Vagina (tissue), 2 donors: ENCODE results near the gene SCYL1. TPM values are rescaled to one million over a fixed set of nuclear protein-coding genes. Genes with fewer than 3 reads are reported as not detected.

Experiments
- DNase-seq, 2 donors: peaks; one replicate each; pipeline ENCODE4 v3.0.0-alpha.2; 2017; ENCODE audit errors: extremely low spot score in 2 of 2
- H3K27ac ChIP-seq: fragments of 200-600 bp; sonication (generic); one replicate; pipeline ENCODE4 v1.5.1; 2019
- H3K27me3 ChIP-seq: fragments of 200-600 bp; sonication (generic); one replicate; pipeline ENCODE4 v1.5.1; 2019
- H3K36me3 ChIP-seq, 2 donors: fragments of 200-600 bp; sonication (generic); one replicate each; pipeline ENCODE4 v1.5.1; 2017 to 2019
- H3K4me1 ChIP-seq: fragments of 200-600 bp; sonication (generic); one replicate; pipeline ENCODE4 v1.5.1; 2019
- H3K4me3 ChIP-seq, 2 donors: fragments of 200-600 bp; sonication (generic); 1 replicate in 1 of 2; 2 replicates in 1 of 2; pipeline ENCODE4 v1.5.1; 2016 to 2019
- H3K9me3 ChIP-seq: fragments of 200-600 bp; sonication (generic); one replicate; pipeline ENCODE4 v1.5.1; 2019
- CTCF ChIP-seq, 3 experiments: fragments of 450-650 bp in 2 of 3; fragments of 200-600 bp in 1 of 3; sonication (generic) in 1 of 3; IDR thresholded peaks; one replicate each; pipeline ENCODE4 v1.5.1; 2017 to 2019; ENCODE audit warnings: antibody characterized with exemption in 3 of 3, mild to moderate bottlenecking in 2 of 3, moderate library complexity in 2 of 3
- POLR2A ChIP-seq, 2 donors: fragments of 450-650 bp; IDR thresholded peaks; one replicate each; pipeline ENCODE4 v1.6.1; 2017; ENCODE audit warnings: antibody characterized with exemption in 2 of 2, mild to moderate bottlenecking in 2 of 2, moderate library complexity in 2 of 2
- POLR2AphosphoS5 ChIP-seq, 2 donors: sonication (generic); formaldehyde crosslinking; IDR thresholded peaks; one replicate each; pipeline ENCODE4 v1.9.0; 2017; ENCODE audit warnings: antibody characterized with exemption in 2 of 2, mild to moderate bottlenecking in 2 of 2, low read depth in 1 of 2; ENCODE audit not compliant: insufficient read depth in 1 of 2
- intact Hi-C: fragments of 100-400 bp; cut with DNase I; formaldehyde crosslinking; loops from one replicate; pipeline ENCODE4 v1.15.1; 2023
- total RNA-seq: library from RNA; depleted of rRNA; stranded (reverse); fragments of >200 nt; gene quantifications from one replicate; pipeline ENCODE4 v1.2.3, GENCODE V29; 2016

SCYL1 gene
- total RNA-seq, 1 donor from 2014 or later: 77.3 TPM

DNA sequence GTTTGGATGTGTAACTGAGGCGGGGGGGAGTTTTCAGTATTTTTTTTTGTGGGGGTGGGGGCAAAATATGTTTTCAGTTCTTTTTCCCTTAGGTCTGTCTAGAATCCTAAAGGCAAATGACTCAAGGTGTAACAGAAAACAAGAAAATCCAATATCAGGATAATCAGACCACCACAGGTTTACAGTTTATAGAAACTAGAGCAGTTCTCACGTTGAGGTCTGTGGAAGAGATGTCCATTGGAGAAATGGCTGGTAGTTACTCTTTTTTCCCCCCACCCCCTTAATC is 23.8 kb upstream of the SCYL1 start:
- H3K4me1 ChIP-seq: peaks cover 29% of the 10 kb centered on the region
- intact Hi-C loops: no loop called here
- no peaks in the 10 kb centered on the region for H3K27me3 ChIP-seq
- TF ChIP-seq POLR2AphosphoS5 (IDR thresholded peaks at IDR 0.05; ENCODE audit: insufficient read depth in 1 of 2, low read depth in 1 of 2): no peak
- TF ChIP-seq POLR2A (IDR thresholded peaks at IDR 0.05): no peak
- TF ChIP-seq CTCF (IDR thresholded peaks at IDR 0.05): peak in 1 of 3 experiments; percentile 10
- no peaks in the 10 kb centered on the region for H3K9me3 ChIP-seq
- H3K4me3 ChIP-seq: peak overlapping the region; percentile 77 to 83
- no peak for DNase-seq
- H3K36me3 ChIP-seq: peaks cover 19 to 52% of the 10 kb centered on the region in 2 donors
- peak overlapping the region; percentile 100 for H3K27ac ChIP-seq

DNA sequence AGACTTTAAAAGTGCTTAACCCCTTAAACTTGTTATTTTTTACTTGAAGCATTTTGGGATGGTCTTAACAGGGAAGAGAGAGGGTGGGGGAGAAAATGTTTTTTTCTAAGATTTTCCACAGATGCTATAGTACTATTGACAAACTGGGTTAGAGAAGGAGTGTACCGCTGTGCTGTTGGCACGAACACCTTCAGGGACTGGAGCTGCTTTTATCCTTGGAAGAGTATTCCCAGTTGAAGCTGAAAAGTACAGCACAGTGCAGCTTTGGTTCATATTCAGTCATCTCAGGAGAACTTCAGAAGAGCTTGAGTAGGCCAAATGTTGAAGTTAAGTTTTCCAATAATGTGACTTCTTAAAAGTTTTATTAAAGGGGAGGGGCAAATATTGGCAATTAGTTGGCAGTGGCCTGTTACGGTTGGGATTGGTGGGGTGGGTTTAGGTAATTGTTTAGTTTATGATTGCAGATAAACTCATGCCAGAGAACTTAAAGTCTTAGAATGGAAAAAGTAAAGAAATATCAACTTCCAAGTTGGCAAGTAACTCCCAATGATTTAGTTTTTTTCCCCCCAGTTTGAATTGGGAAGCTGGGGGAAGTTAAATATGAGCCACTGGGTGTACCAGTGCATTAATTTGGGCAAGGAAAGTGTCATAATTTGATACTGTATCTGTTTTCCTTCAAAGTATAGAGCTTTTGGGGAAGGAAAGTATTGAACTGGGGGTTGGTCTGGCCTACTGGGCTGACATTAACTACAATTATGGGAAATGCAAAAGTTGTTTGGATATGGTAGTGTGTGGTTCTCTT is 23.2 kb upstream of the SCYL1 start:
- peak overlapping the region; percentile 77 to 83 for H3K4me3 ChIP-seq
- DNase-seq: no peak
- H3K27ac ChIP-seq: peak overlapping the region; percentile 100
- H3K36me3 ChIP-seq: peaks cover 19 to 57% of the 10 kb centered on the region in 2 donors
- intact Hi-C loops: no loop called here
- no peaks in the 10 kb centered on the region for H3K27me3 ChIP-seq
- H3K9me3 ChIP-seq: no peaks in the 10 kb centered on the region
- H3K4me1 ChIP-seq: peaks cover 29% of the 10 kb centered on the region
- no peak for TF ChIP-seq POLR2A (IDR thresholded peaks at IDR 0.05)
- peak in 1 of 2 donors; percentile 62 for TF ChIP-seq POLR2AphosphoS5 (IDR thresholded peaks at IDR 0.05; ENCODE audit: insufficient read depth in 1 of 2, low read depth in 1 of 2)
- TF ChIP-seq CTCF (IDR thresholded peaks at IDR 0.05): no peak

DNA sequence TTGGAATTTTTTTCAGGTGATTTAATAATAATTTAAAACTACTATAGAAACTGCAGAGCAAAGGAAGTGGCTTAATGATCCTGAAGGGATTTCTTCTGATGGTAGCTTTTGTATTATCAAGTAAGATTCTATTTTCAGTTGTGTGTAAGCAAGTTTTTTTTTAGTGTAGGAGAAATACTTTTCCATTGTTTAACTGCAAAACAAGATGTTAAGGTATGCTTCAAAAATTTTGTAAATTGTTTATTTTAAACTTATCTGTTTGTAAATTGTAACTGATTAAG is 22.7 kb upstream of the SCYL1 start:
- Histone ChIP-seq H3K27ac (peak overlapping the region; percentile 100), H3K9me3 (no peaks in the 10 kb centered on the region), H3K36me3 (peaks cover 19 to 59% of the 10 kb centered on the region in 2 donors), H3K27me3 (no peaks in the 10 kb centered on the region), H3K4me3 (peak overlapping the region; percentile 77 to 83), H3K4me1 (peaks cover 32% of the 10 kb centered on the region)
- no peak for TF ChIP-seq CTCF (IDR thresholded peaks at IDR 0.05)
- no peak for TF ChIP-seq POLR2A (IDR thresholded peaks at IDR 0.05)
- TF ChIP-seq POLR2AphosphoS5 (IDR thresholded peaks at IDR 0.05; ENCODE audit: insufficient read depth in 1 of 2, low read depth in 1 of 2): no peak
- intact Hi-C loops: no loop called here
- DNase-seq: no peak

GRCh38 chr11:65502555-65503367 is 22.1 kb upstream of the SCYL1 start:
- Histone ChIP-seq H3K4me1 (peaks cover 37% of the 10 kb centered on the region), H3K9me3 (no peaks in the 10 kb centered on the region), H3K27me3 (no peaks in the 10 kb centered on the region), H3K4me3 (peak overlapping the region; percentile 77 to 83), H3K27ac (peak overlapping the region; percentile 100), H3K36me3 (peaks cover 19 to 59% of the 10 kb centered on the region in 2 donors)
- DNase-seq: no peak
- intact Hi-C loops: no loop called here
- TF ChIP-seq POLR2AphosphoS5 (IDR thresholded peaks at IDR 0.05; ENCODE audit: insufficient read depth in 1 of 2, low read depth in 1 of 2) (peak; percentile 50 to 64), CTCF (IDR thresholded peaks at IDR 0.05) (no peak), POLR2A (IDR thresholded peaks at IDR 0.05) (peak in 1 of 2 donors; percentile 33)
